CD4-positive, alpha-beta T cell treated with Interleukin-4 for 4 hours (primary cell): ENCODE measurements around the gene ALDH3B2.
"Not testable (repeated sequence)": the region's sequence is repeated elsewhere in the genome, so short reads cannot be mapped to it uniquely, and the experiment has no call there.

ENCODE experiments used
- DNase-seq: peaks from one replicate; pipeline ENCODE4 v3.0.0-alpha.2; 2020

The ALDH3B2 gene

DNA sequence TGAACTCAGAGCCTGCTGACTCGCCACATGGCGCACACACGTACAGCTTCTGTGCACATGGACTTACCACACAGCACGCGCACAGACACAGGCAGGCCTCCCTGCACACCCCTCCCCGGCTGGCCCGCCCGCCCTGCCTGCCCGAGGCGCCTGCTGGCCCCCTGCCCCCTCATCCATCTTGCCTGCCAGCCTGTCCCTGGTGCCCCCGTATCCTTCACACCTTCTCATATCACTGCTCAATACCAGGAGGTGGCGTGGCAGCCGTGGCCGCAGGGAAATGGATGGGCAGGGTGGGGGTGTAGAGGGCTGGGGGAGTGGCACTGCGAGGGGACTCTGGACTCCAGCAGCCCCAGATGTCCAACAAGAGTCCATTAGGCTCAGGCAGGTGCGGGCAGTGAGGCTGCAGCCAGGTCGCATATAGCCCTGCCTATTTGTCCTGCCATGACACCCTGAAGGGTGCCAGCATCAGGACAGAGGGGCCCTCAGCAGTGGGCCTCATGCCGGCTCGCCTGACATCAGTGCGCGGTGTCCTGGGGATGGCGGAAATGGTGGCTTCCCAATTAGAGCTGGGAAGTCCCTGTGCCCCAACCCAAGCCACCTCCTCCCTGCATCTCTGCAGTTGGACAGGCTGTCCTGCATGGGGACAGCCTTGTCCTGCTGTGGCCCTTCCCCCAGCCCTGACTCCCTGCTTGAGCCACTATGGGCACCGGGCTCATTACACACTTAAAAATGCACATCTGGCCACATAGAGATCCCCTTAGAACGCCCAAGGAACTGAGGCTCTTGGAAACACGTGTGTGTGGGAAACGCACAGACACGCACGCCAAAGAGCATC is 32.9 kb downstream of the ALDH3B2 start:
- no peak for DNase-seq

DNA sequence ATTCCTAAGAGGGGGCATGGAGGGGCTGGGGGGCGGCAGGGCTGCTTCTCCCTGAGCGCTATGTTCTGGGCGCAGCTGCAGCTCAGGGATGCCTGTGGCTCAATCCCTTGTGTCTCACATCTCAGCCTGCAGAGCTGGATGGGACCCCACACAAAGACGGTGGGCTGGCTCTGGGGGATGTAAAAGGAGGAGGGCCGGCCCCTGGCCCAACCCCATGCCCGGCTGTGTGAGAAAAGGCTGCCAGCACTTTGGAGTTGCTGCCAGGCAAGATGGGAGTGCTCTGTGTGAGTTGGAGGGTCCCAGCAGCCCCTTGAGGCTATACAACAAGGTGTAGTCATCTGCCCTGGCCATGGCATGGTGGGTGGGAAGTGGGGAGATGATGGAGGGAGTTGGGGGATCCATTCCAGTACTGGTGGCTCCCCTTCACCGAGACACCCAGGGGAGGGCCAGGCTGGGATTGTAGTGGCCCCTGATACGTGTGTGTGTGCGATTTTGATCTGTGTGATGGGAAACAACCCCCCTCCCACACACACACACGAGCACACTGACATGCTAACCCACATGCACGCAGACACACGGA is 33.6 kb downstream of the ALDH3B2 start:
- DNase-seq, result no peak

DNA sequence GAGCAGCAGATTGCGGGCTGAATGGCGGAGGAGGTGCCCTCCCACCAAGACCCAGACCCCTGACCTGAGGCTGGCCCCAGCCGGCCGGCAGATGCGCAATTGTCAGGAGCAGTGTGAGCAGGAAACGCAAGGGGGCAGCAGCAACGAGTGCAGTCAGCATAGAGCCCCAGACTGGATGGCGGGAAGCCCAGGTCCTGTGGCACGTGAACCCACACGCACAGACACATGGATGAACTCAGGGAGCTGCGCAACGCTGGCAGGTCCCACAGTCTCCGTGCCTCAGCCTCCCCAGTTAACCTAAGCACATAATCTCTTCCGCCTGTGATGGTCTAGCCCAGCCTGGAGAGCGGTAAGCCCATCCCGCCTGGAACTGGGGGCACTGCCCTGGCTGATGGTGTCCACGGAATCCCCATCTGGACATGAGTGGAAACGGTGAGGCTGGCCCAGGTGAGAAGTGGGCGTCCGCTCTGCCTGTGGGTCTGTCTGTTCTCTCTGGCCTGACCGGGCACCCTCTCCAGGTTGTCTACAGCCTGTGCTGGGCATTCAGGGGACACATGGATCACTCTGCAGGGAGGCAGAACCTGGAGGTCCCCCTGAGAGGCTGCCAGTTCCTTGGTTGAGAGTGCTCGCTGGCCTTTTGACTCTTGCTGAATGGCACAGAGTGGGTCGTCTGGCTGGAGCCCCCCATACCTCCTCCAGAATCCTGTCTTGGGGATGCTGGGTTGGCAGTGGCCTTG is 34.2 kb downstream of the ALDH3B2 start:
- peak; percentile 49 for DNase-seq

DNA sequence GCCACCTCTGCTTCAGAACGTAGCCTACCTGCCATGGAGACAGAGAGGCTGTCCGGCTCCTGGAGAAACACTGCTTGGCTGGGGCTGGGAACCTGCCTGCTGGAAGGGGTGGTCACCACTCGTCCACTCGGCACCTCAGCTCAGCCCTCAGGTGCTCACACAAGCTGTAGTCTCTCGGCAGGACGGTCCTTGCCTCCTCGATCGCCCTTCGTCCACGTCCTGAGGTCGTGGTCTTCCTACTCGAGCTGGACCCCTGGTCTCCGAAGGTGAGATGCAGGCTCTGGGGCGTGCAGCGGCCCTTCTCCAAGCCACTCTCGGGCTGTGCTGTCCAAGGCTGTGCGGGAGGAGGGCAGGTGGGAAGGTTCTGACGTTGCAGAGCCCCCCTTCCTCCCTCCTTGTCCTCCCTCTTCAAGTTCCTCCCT is 35.0 kb downstream of the ALDH3B2 start, which contains the start of gene TBX10:
TSS of gene TBX10 (minus strand) at position 326 of the 422 bp plus-strand sequence. CDS start at position 35, 291 bp downstream.
- DNase-seq, result no peak

DNA sequence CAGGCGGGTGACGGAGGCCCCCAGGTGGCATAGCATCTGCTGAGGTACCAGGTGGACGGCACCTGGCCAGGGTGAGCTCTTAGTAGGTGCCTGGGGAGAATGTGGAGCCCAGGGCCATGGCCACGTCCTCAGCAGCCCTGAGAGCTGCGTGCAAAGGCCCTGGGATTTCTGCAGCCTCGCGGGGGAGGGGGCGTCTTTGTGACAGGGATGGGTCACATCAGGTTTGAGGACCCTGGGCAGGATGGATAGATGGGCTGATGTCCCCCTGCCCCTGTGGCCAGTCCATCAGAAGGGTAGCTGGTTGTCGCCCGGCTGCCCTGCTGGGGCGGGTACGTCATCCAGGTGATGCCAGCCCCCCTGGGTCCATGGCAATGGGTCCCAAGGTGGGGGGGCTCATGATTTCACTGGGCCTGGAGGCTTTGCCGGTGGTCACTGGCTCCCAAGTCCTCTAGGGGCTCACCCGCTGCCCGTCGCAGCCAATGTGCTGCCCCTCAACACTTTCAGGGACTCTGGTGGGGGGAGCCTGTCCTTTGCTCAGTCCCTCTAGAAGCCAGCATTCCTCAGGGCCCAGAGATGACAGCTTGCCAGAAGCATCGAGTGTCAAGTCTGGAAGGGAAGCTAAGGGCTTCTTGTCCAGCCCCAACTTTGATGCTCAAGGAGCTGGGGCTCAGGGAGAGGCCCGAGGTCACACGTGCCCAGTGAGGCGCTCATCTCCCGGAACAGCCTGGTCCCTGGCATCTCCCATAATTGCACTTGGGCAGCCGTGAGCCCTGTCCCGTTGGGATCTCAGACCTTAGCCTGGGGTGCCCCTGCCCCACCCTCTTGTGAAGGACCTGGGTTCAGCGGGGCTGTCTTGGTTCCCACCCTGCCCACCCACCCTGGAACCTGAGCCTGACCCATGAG is 35.6 kb downstream of the ALDH3B2 start:
- no peak for DNase-seq

DNA sequence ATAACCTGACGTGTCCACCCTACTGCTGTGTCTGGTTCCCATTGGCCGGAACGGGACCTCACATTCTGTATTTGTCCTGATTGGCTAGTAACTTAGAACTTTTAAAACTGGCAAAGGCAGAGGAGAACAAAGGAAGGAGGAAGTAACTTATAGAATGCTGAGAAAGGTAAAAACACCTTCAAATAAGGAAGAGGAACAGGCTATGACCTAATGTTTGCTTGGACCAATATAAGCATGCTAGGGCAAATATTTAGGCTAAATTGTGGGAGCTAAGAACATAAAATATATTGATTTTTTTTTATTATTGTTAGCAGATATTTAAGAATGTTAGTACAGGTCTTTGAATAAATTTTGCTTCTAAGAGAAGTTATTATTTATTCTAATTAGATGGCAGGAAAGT is 37.0 kb downstream of the ALDH3B2 start:
- DNase-seq, result not testable (repeated sequence)

DNA sequence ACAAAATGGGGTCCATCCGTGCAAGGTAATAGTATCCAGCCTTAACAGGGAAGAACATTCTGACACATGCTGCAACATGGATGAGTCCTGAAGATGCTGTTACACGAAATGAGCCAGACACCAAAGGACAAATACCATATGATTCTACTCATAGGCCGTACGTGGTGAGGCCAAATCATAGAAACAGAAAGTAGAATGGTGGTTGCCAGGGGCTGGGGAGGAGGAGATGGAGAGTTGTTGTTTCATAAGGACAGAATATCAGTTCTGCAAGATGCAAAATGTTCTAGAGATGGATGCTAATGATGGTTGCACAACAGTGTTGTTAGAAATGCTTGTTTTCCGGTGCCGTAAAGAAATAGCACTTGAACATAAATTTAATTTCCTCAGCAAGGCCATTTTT is 37.5 kb downstream of the ALDH3B2 start:
- DNase-seq, result no peak

DNA sequence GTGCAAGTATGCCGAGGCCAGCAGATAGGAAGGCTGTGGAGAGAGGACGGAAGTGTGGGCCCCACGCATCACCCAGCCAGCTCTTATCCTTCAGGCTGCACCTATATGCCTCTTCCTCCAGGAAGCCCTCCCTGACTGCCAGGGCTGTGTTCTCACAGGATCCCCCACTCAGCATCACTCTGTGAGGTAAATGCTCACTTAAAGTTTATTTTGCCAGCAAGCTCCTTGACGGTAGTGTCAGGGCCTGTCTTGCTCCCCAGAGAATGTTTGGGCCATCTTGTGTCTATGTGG is 39.2 kb downstream of the ALDH3B2 start:
- no peak for DNase-seq

DNA sequence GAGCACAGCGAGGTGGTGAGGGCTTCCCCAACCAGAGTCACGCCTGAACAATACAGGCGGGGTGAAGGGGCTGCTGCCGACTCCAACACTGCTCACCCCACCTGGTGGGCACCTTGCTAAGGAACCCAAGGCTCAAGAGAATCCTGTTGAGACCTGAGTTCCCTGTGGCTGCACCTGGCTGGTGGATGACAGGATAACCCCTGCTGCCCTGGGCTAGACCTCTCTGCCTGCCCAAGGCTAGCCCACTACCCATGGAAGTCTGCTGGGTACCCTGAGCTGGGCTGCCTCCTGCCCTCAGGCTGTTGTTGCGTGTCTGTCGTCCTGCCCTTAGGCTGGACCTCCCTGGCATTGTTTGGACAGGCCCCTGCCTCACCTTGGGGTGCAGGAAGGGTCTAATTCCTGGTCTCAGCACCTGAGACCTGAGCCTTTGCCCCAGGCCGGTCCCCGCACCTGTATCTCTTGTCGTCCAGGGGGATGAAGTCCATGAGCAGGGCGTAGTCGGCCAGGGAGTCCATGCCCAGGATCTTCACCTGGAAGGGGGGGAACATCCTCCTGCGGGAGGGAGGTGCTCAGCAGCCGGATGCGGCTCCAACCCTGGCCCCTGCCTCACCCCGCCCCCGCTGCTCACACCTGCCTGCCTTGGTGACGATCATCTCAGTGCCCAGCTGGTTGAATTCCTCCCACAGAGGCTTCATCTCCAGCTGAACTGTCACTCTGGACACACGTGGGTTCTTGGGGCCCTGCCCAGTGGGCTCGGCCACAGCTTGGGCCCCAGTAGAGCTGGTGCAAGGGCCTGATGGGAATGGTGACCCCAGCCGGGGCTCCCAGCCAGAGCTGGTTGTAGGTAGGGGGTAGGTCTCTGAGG is 39.8 kb downstream of the ALDH3B2 start:
- no peak for DNase-seq

DNA sequence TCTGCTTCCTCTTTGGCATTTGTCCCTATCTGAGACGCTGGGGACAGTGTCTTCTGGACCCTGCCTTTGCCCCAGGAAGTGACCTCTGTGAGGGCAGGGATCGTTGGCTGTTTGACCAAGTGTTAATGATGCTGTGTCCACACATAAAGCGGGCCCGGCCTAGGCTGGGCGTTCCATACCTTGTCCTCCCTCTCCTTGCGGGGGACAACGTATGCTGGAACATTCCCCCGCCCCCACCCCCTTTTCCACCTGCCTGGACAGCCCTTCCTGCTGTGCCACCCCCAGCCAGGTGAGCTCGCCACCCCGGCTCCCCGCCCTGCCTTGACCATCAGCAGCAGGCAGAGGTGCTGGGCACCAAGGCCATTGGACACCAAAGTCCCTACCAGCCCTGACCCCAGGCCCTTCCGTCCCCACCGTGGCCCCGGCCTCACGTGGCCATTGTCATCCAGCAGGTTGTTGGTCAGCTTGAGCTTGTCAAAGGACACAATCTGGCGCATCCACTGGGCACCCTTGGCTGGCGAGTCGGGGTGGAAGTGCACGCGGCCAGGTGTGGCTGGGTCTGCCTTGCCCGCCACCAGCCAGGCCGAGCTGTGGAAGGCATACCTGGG is 40.6 kb downstream of the ALDH3B2 start:
- no peak for DNase-seq

DNA sequence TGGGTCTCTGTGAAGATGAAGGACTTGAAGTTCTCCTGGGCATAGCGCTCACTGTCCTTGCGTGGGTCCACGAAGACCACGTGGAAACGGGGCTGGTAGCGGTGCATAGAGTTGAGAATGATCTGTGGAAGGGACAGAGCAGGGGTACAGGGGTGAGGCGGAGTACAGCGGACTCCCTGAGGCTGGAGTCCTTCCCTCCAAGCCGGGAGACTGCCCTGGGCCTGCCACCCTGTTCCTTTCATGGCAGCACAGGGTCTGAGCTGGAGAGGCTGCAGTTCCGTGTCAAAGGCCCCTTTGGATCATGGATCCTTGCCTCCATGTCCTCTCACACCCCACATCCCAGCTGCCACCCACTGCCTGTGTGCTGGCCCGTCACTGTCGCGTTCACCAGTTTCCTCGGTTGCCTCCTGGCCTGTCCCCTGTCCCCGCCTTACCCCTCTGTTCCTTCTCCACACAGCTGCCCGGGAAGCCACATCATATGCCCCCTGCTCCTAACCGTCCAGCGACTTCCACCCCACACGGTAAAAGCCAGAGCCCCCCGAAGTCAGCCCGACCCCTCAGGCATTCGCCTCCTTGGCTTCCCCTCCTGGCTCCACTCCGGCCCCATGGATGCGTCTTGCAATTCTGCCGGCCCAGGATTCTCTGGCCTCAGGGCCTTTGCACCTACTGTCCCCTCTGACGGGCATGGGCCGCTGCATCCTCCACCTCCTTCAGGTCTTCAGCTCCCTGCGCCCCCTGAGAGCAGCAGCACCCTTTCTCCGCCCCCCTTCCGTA is 41.3 kb downstream of the ALDH3B2 start:
- no peak for DNase-seq

DNA sequence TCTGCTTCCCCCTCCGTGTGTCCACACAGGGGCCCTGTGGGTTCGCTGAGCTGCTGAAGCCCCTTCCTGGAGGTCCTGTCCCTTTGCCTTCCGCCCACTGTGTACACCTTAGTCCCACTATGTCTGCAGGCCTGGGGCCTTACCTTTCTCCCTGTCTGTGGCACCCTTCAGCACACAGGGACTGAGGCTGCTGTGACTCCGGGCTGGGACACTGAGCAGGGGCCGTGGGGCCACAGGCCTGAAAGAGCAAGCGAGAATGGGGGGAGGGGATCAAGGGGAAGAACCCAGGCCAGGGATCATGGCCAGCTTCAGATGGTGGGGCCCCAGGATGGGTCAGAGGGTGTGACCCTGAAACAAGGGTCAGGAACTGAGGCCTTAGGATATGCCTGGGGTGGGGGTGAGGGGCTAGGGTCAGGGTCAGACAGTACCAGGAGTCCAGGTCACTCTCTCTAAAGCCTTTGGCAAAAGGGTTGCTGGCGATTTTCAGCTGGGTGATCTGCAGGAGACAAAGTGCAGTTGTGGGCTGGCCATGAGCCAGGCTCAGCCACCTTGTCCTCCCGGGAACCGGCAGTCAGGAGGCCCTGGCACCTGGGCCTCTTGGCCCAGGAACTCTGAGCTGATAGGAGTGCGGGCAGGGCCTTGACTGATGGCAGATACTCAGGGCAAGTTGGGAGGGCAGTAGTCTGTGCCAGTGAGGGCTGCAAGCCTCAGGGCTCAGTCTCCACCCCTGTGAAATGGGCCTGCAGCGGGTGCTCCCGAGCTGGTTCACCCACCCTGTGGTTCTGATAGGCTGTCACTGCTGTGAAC is 42.0 kb downstream of the ALDH3B2 start:
- DNase-seq, result no peak

DNA sequence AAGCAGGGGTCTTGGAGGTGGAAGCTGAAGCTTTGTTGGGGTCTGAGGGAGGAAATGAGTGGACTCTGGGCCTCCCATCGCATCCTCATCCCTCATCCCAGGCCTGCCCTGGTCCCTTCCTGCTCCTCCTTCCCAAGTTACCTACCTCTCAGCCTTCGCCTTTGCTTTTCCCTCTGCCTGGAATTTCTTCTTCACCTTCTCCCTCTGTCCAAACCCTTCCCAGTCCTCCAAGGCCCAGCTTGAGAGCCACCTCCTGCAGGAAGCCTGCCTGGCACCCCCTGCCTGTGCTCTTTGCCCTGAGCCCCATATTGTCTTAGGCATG is 42.6 kb downstream of the ALDH3B2 start:
- no peak for DNase-seq

DNA sequence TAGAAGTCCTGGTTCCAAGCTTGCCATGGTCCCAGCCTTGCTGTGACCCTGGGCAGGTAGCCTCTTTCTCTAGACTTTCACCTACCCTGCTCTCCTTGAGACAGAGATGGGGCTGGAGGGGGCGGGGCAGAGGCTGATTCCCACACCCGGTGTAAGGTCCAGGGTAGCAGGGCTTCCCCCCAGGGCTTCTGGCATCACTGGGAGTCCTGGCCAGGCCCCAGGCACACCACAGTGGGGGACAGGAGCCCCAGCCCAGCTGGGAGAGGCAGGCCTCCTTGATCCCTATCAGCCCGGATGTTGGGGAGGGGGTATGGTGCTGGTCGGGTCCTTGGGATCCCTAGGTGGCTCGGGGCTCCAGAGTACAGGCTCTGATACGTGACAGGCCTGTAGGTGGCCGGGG is 43.0 kb downstream of the ALDH3B2 start:
- DNase-seq, result no peak

DNA sequence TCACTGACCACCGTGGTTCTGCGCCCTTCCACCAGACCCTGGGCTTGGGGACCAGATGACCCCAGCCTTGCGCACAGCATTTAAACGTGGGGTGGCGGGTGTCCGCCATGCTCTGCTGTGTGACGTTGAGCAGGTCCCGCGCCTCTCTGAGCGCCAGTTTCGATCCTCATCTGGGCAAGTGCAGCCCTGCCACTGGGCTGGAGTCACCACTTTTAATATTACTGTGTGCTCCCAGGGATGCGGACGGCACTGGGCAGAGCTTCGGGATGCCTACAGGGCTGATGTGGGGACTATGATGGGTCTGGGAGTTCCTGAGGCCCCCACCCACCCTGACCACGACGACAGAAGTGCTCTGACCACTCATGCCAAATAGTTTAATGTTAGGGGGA is 43.5 kb downstream of the ALDH3B2 start:
- no peak for DNase-seq

DNA sequence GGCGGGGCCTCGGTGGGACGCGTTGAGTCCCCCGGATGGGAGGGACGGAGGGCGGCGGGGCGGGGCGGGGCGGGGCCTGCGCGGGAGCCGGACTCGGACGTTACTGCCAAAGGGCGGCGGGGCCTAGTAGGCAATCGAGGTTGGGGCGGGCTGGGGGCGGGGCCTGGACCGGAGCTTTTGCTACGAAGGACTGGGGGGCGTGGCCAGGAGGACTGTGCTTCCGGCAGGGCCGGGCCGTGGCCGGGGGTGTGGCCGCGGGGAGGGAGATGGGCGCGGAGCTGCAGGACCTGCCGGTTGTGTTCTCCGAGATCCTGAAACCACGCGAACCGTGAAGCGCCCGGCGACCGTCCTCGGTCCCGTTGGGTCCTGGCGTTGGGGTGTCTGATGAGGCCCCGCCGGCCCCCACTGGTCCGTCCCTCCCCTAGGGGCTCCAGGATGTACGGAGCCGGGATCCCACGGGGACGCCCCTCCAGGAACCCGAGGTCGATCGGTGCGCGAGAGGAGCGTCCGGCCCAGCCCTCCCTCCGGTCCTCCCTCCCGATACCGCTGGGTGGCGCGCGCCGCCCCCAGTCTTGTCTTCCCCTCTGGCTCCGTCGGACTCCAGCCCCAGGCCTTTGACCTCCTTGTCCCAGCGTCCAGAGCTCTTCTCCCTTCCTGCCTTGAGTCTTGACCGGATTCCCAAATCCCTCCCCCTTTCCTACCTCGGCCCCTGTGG is 44.0 kb downstream of the ALDH3B2 start:
- DNase-seq, result peak; percentile 94

DNA sequence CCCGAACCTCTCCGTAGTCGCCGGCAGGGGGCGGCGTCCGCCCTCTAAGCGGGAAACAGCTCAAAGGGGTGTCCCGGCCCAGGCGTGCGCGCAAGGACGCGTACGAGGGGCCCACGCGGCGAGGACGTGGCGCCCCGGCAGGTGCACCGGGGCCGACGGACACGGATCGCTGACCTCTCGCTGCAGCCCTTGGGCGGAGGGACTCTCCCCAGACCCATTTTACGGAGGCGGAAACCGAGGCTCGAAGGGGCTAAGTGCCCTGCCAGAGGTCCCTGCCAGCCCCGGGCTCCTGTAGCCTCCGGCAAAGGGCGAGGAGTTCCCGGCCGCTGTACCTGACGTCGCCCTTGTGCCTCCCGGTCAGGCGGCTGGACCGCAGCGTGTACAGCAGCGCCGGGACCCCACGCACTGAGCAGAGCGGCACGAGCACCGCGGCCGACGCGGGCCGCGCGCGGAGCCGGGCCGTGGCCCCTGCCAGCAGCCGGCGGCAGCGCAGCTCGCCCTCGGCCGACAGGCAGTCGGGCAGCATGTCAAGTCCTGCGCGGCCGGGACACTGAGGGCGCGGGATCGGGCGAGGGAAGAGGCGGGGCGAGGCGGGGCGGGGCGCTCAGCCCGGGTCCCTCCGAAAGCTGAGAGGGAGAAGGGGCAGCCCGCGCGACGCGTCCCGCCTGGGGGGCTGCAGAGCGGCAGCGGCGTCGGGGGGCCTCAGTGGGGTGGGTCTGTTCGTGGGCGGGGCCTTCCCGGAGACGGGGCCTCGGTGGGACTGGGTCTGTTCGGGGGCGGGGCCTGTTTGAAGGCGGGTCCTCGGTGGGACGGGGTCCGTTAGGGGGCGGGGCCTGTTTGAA is 44.8 kb downstream of the ALDH3B2 start, which contains the start of gene NUDT8:
TSS of gene NUDT8 (minus strand) at position 552 of the 842 bp plus-strand sequence. CDS start at position 526, 26 bp downstream.
- DNase-seq, result peak; percentile 87

DNA sequence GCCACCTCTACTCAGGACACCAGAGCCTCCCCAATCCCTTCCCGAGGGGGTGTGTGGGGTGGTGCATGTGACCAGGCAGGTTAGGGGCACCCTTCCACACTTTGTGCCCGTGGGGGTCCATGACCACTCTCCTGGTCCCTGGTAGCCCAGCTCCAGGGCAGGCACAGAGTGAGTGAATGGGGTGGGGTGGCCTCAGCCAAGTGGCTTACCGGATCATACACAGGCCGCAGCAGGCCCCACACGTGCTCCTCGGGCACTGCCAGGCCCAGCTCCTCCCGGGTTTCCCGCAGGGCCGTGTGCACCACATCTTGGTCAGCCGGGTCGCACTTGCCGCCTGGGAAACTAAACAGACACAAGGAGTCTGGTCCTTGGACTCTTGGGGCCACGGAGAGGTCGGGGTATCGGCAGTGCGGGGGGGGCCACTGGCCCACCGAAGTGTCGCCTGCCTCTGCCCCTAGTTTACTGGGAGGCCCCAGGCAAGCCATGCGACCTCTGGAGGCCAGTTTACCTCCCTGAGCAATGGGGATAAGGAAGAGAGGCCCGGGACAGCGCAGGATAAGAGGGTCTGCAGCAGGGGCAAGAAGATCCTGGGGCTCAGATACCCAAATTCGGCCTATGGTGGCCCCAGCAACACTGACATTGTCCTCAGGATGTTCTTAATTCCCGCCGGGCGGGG is 45.6 kb downstream of the ALDH3B2 start:
- DNase-seq, result no peak
